ENCODE data around the gene PRKD1. TPM values are rescaled to one million over a fixed set of nuclear protein-coding genes. Genes with fewer than 3 reads are reported as not detected.

The PRKD1 gene
- total and polyA plus RNA-seq, 2 of the 13 experiments (the other 11 are each of a cell fraction or from before 2014, with no cell fraction given), result 0.22 to 1.3 TPM

DNA sequence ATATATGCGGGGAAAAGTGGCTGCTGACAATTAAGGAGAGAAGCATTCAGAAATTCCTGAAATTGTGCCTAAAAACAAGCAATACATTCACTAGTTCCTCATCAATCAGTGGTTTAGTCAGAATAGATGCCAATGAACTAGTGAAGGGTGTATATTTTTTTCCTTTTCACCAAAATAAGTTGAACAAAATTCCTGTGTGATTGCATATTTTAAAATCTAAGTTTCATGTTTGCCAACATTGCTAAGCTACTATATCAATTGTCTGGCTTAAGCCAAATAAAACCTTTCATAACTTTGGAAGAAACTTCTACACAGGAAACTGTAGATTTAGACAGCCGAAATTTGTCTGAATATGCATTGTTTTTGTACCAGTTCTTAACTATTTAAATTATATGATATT lies 8.7 kb downstream of the PRKD1 start:
- no peaks in the 10 kb centered on the region for H3K4me1 ChIP-seq (ENCODE audit: insufficient read depth, low read length)
- H3K9me3 ChIP-seq (ENCODE audit: low read length), result peaks cover 1% of the 10 kb centered on the region; the same call in 1 of the 2 replicates
- no TSS peak for BruUV-seq (replicated peaks)
- intact Hi-C loops (cut with micrococcal nuclease; ENCODE audit: unreplicated experiment) (no loop called here), in situ Hi-C loops (cut with HindIII; ENCODE audit: extremely low pct_ligation_motif_present, low pct_unique_long_range_greater_than_20kb) (no loop called here)
- ATAC-seq (no peak), FAIRE-seq (no peak), DNase-seq (ENCODE audit: low spot score) (no peak)
- no peak overlapping the region for H3K27ac ChIP-seq (ENCODE audit: extremely low read length, insufficient read depth, low read length)
- no peak overlapping the region for H2AFZ ChIP-seq (ENCODE audit: low read length)
- H3K27me3 ChIP-seq (ENCODE audit: control insufficient read depth in 1 of 2, insufficient read depth in 2 of 2, low read length in 2 of 2), result no peaks in the 10 kb centered on the region
- no peak overlapping the region for H3K4me2 ChIP-seq (ENCODE audit: low read depth, low read length)
- CTCF ChIA-PET (ENCODE audit: low intra/inter-chr PET ratio, low total read pairs), result no interaction called here
- no peaks in the 10 kb centered on the region for H3K36me3 ChIP-seq (replicated peaks in 1 of 2; ENCODE audit: control insufficient read depth in 1 of 2, insufficient read depth in 2 of 2, low read length in 2 of 2)
- H3K9ac ChIP-seq (ENCODE audit: insufficient read depth, low read depth, low read length), result no peak overlapping the region
- POLR2A ChIA-PET, result no interaction called here
- H3K4me3 ChIP-seq (replicated peaks in 1 of 3; ENCODE audit: insufficient read depth in 1 of 3, low read depth in 2 of 3, low read length in 3 of 3), result no peak overlapping the region
- H4K20me1 ChIP-seq (ENCODE audit: insufficient read depth, low read length), result no peaks in the 10 kb centered on the region
- no peaks in the 10 kb centered on the region for H3K79me2 ChIP-seq (ENCODE audit: insufficient read depth, low read length)
- WGBS (ENCODE audit: low lambda C conversion rate), result 1% methylated on average over 2 of the region's 2 CpGs
- TF ChIP-seq ZNF7 (CRISPR knock-in tag; IDR thresholded peaks at IDR 0.05), result no peak
- no peak for TF ChIP-seq PAX8 (CRISPR knock-in tag; IDR thresholded peaks at IDR 0.05; ENCODE audit: borderline replicate concordance)
- TF ChIP-seq ZNF512 (CRISPR knock-in tag; IDR thresholded peaks at IDR 0.05), result no peak
- TF ChIP-seq ZNF260 (CRISPR knock-in tag; IDR thresholded peaks at IDR 0.05; ENCODE audit: borderline replicate concordance, low read depth), result no peak
- TF ChIP-seq ZNF557 (CRISPR knock-in tag; IDR thresholded peaks at IDR 0.05), result no peak
- no peak for TF ChIP-seq ZNF503 (CRISPR knock-in tag; IDR thresholded peaks at IDR 0.05)
- no peak for TF ChIP-seq ZBTB7A (CRISPR knock-in tag; IDR thresholded peaks at IDR 0.05)
- TF ChIP-seq FOXO4 (CRISPR knock-in tag; conservative IDR thresholded peaks at IDR 0.05), result no peak
- TF ChIP-seq, protein P1, sequence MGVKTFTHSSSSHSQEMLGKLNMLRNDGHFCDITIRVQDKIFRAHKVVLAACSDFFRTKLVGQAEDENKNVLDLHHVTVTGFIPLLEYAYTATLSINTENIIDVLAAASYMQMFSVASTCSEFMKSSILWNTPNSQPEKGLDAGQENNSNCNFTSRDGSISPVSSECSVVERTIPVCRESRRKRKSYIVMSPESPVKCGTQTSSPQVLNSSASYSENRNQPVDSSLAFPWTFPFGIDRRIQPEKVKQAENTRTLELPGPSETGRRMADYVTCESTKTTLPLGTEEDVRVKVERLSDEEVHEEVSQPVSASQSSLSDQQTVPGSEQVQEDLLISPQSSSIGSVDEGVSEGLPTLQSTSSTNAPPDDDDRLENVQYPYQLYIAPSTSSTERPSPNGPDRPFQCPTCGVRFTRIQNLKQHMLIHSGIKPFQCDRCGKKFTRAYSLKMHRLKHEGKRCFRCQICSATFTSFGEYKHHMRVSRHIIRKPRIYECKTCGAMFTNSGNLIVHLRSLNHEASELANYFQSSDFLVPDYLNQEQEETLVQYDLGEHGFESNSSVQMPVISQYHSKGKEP (CRISPR knock-in tag; IDR thresholded peaks at IDR 0.05), result no peak
- no peak for TF ChIP-seq ZFX (CRISPR knock-in tag; IDR thresholded peaks at IDR 0.05; ENCODE audit: low read depth)
- no peak for TF ChIP-seq ZNF432 (CRISPR knock-in tag; IDR thresholded peaks at IDR 0.05; ENCODE audit: borderline replicate concordance)
- no peak for TF ChIP-seq ZNF552 (CRISPR knock-in tag; IDR thresholded peaks at IDR 0.05; ENCODE audit: borderline replicate concordance)
- TF ChIP-seq, protein P2, sequence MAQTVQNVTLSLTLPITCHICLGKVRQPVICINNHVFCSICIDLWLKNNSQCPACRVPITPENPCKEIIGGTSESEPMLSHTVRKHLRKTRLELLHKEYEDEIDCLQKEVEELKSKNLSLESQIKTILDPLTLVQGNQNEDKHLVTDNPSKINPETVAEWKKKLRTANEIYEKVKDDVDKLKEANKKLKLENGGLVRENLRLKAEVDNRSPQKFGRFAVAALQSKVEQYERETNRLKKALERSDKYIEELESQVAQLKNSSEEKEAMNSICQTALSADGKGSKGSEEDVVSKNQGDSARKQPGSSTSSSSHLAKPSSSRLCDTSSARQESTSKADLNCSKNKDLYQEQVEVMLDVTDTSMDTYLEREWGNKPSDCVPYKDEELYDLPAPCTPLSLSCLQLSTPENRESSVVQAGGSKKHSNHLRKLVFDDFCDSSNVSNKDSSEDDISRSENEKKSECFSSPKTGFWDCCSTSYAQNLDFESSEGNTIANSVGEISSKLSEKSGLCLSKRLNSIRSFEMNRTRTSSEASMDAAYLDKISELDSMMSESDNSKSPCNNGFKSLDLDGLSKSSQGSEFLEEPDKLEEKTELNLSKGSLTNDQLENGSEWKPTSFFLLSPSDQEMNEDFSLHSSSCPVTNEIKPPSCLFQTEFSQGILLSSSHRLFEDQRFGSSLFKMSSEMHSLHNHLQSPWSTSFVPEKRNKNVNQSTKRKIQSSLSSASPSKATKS (CRISPR knock-in tag; IDR thresholded peaks at IDR 0.05), result no peak
- no peak for TF ChIP-seq MAZ (IDR thresholded peaks at IDR 0.05; ENCODE audit: borderline replicate concordance, low read depth, low read length)
- no peak for TF ChIP-seq MAZ (CRISPR knock-in tag; IDR thresholded peaks at IDR 0.05; ENCODE audit: low read depth)
- no peak for TF ChIP-seq EED (CRISPR knock-in tag; IDR thresholded peaks at IDR 0.05)

Data from HepG2 (cell line).